K562 (cell line): ENCODE measurements around the gene COL4A2. TPM values are rescaled to one million over a fixed set of nuclear protein-coding genes. Genes with fewer than 3 reads are reported as not detected.

Source experiments
- ATAC-seq: fragments of 200-7000 bp; cut with Tn5 transposase; 3 replicates; pipeline ENCODE4 v1.9.1; 2020; ENCODE audit warnings: moderate library complexity
- BruUV-seq: library from RNA; stranded (reverse); fragments of 400-500 nt; replicated peaks from 2 replicates; lab custom pipeline; 2021; lab: Mats Ljungman, UMichigan
- CTCF ChIA-PET: fragments of 300-600 bp; formaldehyde crosslinking; extraction: SDS; loops from one replicate; lab custom pipeline; 2021; ENCODE audit warnings: low intra/inter-chr PET ratio; lab: Yijun Ruan, JAX
- POLR2A ChIA-PET: fragments of 300-600, 350-650 bp; sonication (Branson Sonifier 250); formaldehyde crosslinking; extraction: SDS; loops from one replicate; lab custom pipeline; 2021; ENCODE audit warnings: antibody characterized with exemption, inconsistent platforms; lab: Yijun Ruan, JAX
- DNase-seq, 4 experiments: peaks; one replicate each; pipeline versions ENCODE4 v3.0.0 to v3.0.0-alpha.2; 2011 to 2018; ENCODE audit warnings: low spot score in 3 of 4, mixed read lengths in 3 of 4; ENCODE audit errors: extremely low read depth in 1 of 4
- FAIRE-seq: peaks from 2 replicates; lab custom pipeline; 2011; peaks lifted over from hg19 to GRCh38; lab: Jason Lieb, UNC
- H2AFZ ChIP-seq: 2 replicates; pipeline ENCODE4 v1.6.0; 2011; ENCODE audit warnings: low read depth, low read length, control low read depth, inconsistent platforms
- H3K27ac ChIP-seq: fragments of 200-600 bp; 3 replicates; pipeline ENCODE4 v1.8.0; 2011; ENCODE audit warnings: low read depth, mild to moderate bottlenecking, control low read depth, inconsistent platforms, low read length, moderate library complexity, mixed read lengths; ENCODE audit errors: extremely low read depth
- H3K27me3 ChIP-seq, 2 experiments: fragments of 300-600 bp in 1 of 2; 2 replicates in 1 of 2; 3 replicates in 1 of 2; pipeline versions ENCODE4 v1.6.0 to v1.8.0; 2011; ENCODE audit warnings: inconsistent platforms in 2 of 2, low read length in 2 of 2, mild to moderate bottlenecking in 1 of 2, mixed read lengths in 1 of 2, moderate library complexity in 1 of 2; ENCODE audit not compliant: control insufficient read depth in 2 of 2, insufficient read depth in 2 of 2
- H3K36me3 ChIP-seq: fragments of 300-600 bp; 3 replicates; pipeline ENCODE4 v1.8.0; 2011; ENCODE audit warnings: mild to moderate bottlenecking, low read length, inconsistent platforms; ENCODE audit not compliant: control insufficient read depth, insufficient read depth
- H3K4me1 ChIP-seq, 2 experiments: fragments of 200-600 bp in 1 of 2; replicated peaks in 1 of 2; 2 replicates in 1 of 2; 3 replicates in 1 of 2; pipeline versions ENCODE4 v1.5.1 to v1.8.0; 2011; ENCODE audit warnings: inconsistent platforms in 2 of 2, low read length in 2 of 2, mild to moderate bottlenecking in 1 of 2, mixed read lengths in 1 of 2, moderate library complexity in 1 of 2; ENCODE audit not compliant: control insufficient read depth in 2 of 2, insufficient read depth in 2 of 2
- H3K4me2 ChIP-seq: 2 replicates; pipeline ENCODE4 v1.6.1; 2011; ENCODE audit warnings: low read length, control low read depth, inconsistent platforms, mixed read lengths; ENCODE audit not compliant: insufficient read depth
- H3K4me3 ChIP-seq: fragments of 200-600 bp; sonication (generic), shearing (Covaris generic); 2 replicates; pipeline ENCODE4 v1.5.1; 2016; ENCODE audit warnings: control low read depth, inconsistent platforms
- H3K79me2 ChIP-seq: fragments of 200-600 bp; 3 replicates; pipeline ENCODE4 v1.8.0; 2011; ENCODE audit warnings: low read length, inconsistent platforms; ENCODE audit not compliant: control insufficient read depth, insufficient read depth
- H3K9ac ChIP-seq, 2 experiments: 2 replicates each; pipeline versions ENCODE4 v1.6.0 to v1.6.1; 2011; ENCODE audit warnings: low read depth in 2 of 2, low read length in 2 of 2, control low read depth in 1 of 2, inconsistent platforms in 1 of 2, mild to moderate bottlenecking in 1 of 2, mixed read lengths in 1 of 2; ENCODE audit not compliant: insufficient read depth in 1 of 2
- H3K9me1 ChIP-seq: one replicate; pipeline ENCODE4 v1.6.0; 2011; ENCODE audit warnings: inconsistent platforms, mild to moderate bottlenecking, low read length, moderate library complexity; ENCODE audit not compliant: control insufficient read depth, insufficient read depth
- H3K9me3 ChIP-seq: replicated peaks from 2 replicates; pipeline ENCODE4 v1.5.1; 2011; ENCODE audit warnings: low read depth, low read length, inconsistent platforms; ENCODE audit not compliant: control insufficient read depth, insufficient read depth
- H4K20me1 ChIP-seq: replicated peaks from 2 replicates; pipeline ENCODE4 v1.6.1; 2011; ENCODE audit warnings: low read length, inconsistent platforms, mixed read lengths; ENCODE audit not compliant: control insufficient read depth, insufficient read depth
- BRD9 ChIP-seq: fragments of 450-650 bp; IDR thresholded peaks from 2 replicates; pipeline ENCODE4 v1.6.1; 2018; ENCODE audit warnings: low read depth; ENCODE audit not compliant: partially characterized antibody
- CBX1 ChIP-seq: sonication (generic); IDR thresholded peaks from 2 replicates; pipeline ENCODE4 v1.6.1; 2016; ENCODE audit warnings: antibody characterized with exemption, low read depth, mild to moderate bottlenecking
- EZH2 ChIP-seq: IDR thresholded peaks from 2 replicates; pipeline ENCODE4 v1.6.1; 2012; ENCODE audit warnings: low read depth, mild to moderate bottlenecking, inconsistent platforms, low read length, borderline replicate concordance
- GABPA ChIP-seq: fragments of 200-800 bp; sonication (Bioruptor generic); conservative IDR thresholded peaks from 2 replicates; pipeline ENCODE4 v1.6.1; 2016; ENCODE audit warnings: low read depth, missing genetic modification characterization, missing compliant biosample characterization
- ZNF695 ChIP-seq: fragments of 450-650 bp; formaldehyde crosslinking; IDR thresholded peaks from 2 replicates; pipeline ENCODE4 v1.4.0; 2020; ENCODE audit warnings: mild to moderate bottlenecking, moderate library complexity
- ZNF707 ChIP-seq: fragments of 250-450 bp; sonication (Bioruptor Pico); conservative IDR thresholded peaks from 2 replicates; pipeline ENCODE4 v1.8.0; 2022; ENCODE audit warnings: inconsistent platforms, mild to moderate bottlenecking, moderate library complexity
- WGBS: fragments of 100-300 bp; shearing (Covaris generic); methylation state at CpG from one replicate; pipeline ENCODE4 v1.1.6; 2016; ENCODE audit warnings: low coverage, mixed read lengths; ENCODE audit not compliant: insufficient coverage; ENCODE audit errors: missing lambda C conversion rate; 5-methylcytosine and 5-hydroxymethylcytosine counted together
- in situ Hi-C: fragments of 300-500 bp; cut with MboI; formaldehyde crosslinking; loops from 4 replicates; pipeline ENCODE4 v1.15.0; 2018; ENCODE audit warnings: inconsistent platforms, mixed read lengths
- intact Hi-C: fragments of 100-400 bp; cut with micrococcal nuclease; formaldehyde crosslinking; loops from 2 replicates; pipeline ENCODE4 v1.14.2; 2022
- polyA plus RNA-seq, 8 experiments: library from polyadenylated mRNA; depleted of rRNA in 4 of 8; stranded (reverse) in 5 of 8; unstranded in 3 of 8; fragments of >200 nt; fragmentation: Nextera tagmentation in 2 of 8; fragmentation: Illumina TruSeq in 1 of 8; extraction: Ambion mirVana in 2 of 8; extraction: Trizol in 1 of 8; gene quantifications; 2 replicates each; pipeline versions ENCODE4 v1.2.1 to v1.2.3, GENCODE V29; 2011 to 2014; ENCODE audit warnings: inconsistent platforms in 1 of 8, missing spikeins in 1 of 8
- total RNA-seq, 7 experiments: library from RNA; depleted of rRNA in 6 of 7; stranded (reverse); fragments of >200 nt in 6 of 7; fragmentation: Illumina TruSeq in 2 of 7; extraction: Trizol in 2 of 7; gene quantifications; 2 replicates each; pipeline versions ENCODE4 v1.2.1 to v1.2.3, GENCODE V29; 2011 to 2021; ENCODE audit warnings: low replicate concordance in 1 of 7
- TF ChIP-seq, protein P1 (sequence below): IDR thresholded peaks from 2 replicates; pipeline ENCODE4 v1.6.1; 2014; ENCODE audit warnings: antibody characterized with exemption
- TF ChIP-seq, protein P2 (sequence below): IDR thresholded peaks from 3 replicates; pipeline ENCODE4 v1.6.1; 2011; ENCODE audit warnings: borderline replicate concordance, mild to moderate bottlenecking, moderate library complexity; ENCODE audit not compliant: insufficient read length; ENCODE audit errors: extremely low read depth

COL4A2 gene
- total and polyA plus RNA-seq, 9 of the 15 experiments (the other 6 are each of a cell fraction or from before 2014, with no cell fraction given), result 0.13 to 15.2 (median 8.1) TPM

DNA sequence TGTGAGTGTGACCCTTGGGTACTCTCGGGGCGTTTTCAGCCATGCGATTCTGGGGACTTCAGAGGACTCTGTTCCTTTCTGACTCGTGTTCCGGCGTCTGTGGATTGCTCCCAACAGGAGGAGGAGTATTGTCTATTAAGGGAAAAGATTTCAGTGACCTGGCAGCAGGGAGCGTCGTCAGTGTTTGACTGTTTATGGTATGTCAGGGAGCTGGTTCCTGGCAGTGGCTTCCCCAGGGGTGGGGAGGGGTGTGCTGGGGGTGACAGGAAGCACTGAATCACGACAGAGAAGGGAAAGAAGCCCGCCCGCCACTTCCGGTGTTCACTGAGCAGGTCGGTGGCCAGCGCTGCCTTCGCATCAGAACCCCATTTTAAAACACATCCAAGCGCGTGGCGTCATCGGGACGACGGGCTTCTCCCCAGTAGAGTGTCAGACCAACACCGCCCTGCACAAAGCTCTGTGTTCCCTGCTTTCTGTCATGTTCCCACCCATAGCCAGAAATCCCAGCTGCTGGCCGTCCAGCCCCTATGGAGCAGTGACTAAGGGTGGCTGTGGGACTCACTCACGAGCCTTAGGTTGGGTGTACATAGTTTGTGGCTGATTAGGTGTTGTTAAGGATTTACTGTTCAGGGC lies 33.8 kb downstream of the COL4A2 start:
- WGBS, result 2% methylated on average over 20 of the region's 24 CpGs
- CTCF ChIA-PET, result no interaction called here
- DNase-seq (no peak), ATAC-seq (no peak), FAIRE-seq (no peak)
- Histone ChIP-seq H3K36me3 (no peaks in the 10 kb centered on the region), H3K79me2 (no peaks in the 10 kb centered on the region), H3K4me1 (no peaks in the 10 kb centered on the region), H3K9me3 (no peaks in the 10 kb centered on the region), H3K4me2 (no peak overlapping the region), H2AFZ (no peak overlapping the region), H4K20me1 (no peaks in the 10 kb centered on the region), H3K9me1 (no peaks in the 10 kb centered on the region), H3K4me3 (no peak overlapping the region), H3K27ac (no peak overlapping the region), H3K9ac (no peak overlapping the region), H3K27me3 (peaks cover 0 to 38% of the 10 kb centered on the region in 2 experiments; a peak in 4 of 5 replicates)
- no TSS peak for BruUV-seq
- intact Hi-C loops (no loop called here), in situ Hi-C loops (no loop called here)
- POLR2A ChIA-PET, result interaction anchor here (0.7 kb wide), 1 partner anchor 155 kb away, joined by 4 read pairs; no protein-coding TSS in a partner anchor
- TF ChIP-seq ZNF707 (no peak), EZH2 (no peak), GABPA (tag) (peak; percentile 42), ZNF695 (CRISPR knock-in tag) (no peak), CBX1 (no peak), BRD9 (no peak)
- TF ChIP-seq, protein P1, sequence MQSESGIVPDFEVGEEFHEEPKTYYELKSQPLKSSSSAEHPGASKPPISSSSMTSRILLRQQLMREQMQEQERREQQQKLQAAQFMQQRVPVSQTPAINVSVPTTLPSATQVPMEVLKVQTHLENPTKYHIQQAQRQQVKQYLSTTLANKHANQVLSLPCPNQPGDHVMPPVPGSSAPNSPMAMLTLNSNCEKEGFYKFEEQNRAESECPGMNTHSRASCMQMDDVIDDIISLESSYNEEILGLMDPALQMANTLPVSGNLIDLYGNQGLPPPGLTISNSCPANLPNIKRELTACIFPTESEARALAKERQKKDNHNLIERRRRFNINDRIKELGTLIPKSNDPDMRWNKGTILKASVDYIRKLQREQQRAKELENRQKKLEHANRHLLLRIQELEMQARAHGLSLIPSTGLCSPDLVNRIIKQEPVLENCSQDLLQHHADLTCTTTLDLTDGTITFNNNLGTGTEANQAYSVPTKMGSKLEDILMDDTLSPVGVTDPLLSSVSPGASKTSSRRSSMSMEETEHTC, result no peak
- TF ChIP-seq, protein P2, sequence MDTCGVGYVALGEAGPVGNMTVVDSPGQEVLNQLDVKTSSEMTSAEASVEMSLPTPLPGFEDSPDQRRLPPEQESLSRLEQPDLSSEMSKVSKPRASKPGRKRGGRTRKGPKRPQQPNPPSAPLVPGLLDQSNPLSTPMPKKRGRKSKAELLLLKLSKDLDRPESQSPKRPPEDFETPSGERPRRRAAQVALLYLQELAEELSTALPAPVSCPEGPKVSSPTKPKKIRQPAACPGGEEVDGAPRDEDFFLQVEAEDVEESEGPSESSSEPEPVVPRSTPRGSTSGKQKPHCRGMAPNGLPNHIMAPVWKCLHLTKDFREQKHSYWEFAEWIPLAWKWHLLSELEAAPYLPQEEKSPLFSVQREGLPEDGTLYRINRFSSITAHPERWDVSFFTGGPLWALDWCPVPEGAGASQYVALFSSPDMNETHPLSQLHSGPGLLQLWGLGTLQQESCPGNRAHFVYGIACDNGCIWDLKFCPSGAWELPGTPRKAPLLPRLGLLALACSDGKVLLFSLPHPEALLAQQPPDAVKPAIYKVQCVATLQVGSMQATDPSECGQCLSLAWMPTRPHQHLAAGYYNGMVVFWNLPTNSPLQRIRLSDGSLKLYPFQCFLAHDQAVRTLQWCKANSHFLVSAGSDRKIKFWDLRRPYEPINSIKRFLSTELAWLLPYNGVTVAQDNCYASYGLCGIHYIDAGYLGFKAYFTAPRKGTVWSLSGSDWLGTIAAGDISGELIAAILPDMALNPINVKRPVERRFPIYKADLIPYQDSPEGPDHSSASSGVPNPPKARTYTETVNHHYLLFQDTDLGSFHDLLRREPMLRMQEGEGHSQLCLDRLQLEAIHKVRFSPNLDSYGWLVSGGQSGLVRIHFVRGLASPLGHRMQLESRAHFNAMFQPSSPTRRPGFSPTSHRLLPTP, result no peak
